Left hindlimb (tissue), 1 donor: Measurements from ENCODE around the gene CAMK2A.
A peak's percentile ranks its signal among the peaks of the same experiment; 100 is the strongest.

Experiments used
- DNase-seq: peaks from one replicate; pipeline ENCODE4 v3.0.0-alpha.2; 2018

CAMK2A gene

DNA sequence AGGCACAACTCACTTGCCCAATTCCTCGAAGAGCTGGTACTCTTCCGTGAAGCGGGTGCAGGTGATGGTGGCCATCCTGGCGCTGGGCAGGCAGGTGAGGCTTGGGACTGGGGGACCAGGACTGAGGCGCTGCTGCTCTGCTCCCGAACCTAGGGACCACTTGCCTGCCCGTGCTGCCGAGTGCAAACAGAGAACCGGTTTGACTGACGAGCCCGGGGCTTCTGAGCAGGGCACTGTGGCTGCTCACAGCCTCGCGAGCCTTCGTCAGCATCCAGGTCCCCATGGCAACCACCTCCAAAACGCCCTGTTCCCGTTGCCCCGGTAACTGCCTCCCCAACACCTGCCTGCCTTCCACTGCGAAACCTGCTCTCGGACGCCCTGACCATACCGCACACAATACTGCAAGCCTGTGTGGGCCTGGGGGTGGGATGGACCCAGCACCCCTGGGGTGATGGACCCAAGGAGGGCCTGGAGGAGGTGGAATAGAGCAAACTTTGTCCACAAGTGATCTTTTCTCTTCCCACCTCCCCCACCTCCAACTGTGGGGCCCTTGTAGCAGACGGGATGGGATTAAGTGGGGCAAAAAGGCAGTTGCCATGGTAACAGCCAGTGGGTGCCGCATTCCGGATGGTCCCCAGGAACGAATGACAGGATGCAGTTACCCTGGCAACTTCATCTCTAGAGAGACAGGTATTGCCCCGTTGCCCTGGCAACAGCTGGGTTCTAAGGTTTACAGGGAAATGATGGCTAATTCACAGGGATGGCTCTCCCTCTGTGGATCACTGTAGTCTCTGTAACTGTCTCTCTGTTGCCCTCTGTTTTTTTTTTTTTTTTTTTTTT is at the start of gene CAMK2A:
CAMK2A (minus strand) TSS at position 223 of the 840 bp plus-strand sequence; CDS start at position 75, 148 bp downstream.
- no peak for DNase-seq

DNA sequence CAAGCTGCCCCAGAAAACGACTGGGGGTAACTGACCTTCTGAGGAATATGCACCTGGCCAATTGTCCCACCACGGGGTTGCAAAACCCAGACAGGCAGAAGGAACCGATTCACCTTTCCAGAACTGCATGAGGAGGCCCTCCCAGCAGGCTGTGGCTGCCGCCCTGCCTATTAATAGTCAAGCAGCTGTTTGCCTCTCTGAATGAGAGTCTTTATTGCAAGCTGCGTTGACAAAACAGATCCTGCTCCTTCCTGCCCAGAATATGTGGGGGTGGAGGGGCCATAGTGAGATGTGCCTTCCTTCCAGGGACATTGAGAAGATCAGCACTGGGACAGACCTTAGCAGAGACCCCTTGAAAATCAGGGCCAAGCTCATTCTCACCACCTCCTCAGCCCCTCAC is 49.6 kb upstream of the CAMK2A start:
- DNase-seq = peak; percentile 44

DNA sequence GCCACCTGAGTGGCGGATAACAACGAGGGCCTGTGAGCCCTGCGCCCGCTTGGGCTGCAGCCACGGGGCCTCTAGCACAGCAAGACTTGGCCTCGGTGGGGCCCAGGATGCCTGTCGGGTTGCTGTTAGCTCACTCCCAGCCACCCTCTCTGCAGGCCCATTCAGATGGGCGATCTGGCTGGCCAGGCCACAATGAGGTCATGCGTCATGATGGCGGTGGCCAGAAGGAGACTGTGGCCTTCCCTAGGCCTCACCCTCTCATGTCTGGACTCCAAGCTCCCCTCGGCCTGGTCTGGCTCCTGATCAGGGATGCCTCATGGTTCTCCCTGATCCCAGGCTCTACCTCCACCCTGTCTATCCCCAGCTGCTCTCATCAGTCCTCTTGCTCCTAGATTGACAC is 49.0 kb upstream of the CAMK2A start:
- DNase-seq = peak; percentile 31

DNA sequence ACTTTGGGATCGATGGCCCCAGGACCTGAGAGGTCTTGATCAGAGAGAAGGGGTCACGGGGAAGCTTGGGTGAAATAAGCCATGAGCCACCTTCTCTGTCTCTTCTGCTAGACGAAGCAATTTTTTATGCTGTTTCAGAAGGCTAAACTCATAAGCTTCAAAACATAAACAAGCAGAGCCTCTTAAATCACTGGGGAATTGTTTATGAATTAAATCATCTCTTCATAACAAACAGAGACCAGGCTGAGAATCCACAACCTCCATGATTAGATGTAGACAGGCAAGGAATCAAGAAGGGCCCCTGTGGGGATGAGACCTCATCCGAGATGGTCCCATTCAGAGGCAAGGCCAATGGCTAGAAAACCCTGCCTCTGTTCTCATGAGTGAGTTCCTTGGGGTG is 46.2 kb upstream of the CAMK2A start:
- no peak for DNase-seq

DNA sequence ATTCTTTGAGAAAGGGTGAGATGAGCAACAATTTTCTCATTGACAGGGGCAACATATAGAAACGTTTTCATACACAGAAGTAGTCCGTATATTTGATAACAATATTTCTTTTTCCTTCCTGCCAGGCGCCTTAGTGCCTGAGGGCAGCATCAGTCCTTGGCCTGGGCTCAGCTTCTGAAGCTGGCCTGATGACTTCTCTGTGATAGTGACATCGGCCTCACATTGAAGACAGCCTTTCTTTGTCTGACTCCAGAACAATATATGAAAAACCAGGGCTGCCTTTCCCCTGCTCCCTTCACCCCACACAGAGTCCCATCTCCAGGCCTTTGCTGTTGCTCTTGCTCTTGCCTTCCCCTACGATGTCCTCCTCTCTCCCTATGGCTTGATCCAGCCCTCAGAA is 43.8 kb upstream of the CAMK2A start:
- no peak for DNase-seq

DNA sequence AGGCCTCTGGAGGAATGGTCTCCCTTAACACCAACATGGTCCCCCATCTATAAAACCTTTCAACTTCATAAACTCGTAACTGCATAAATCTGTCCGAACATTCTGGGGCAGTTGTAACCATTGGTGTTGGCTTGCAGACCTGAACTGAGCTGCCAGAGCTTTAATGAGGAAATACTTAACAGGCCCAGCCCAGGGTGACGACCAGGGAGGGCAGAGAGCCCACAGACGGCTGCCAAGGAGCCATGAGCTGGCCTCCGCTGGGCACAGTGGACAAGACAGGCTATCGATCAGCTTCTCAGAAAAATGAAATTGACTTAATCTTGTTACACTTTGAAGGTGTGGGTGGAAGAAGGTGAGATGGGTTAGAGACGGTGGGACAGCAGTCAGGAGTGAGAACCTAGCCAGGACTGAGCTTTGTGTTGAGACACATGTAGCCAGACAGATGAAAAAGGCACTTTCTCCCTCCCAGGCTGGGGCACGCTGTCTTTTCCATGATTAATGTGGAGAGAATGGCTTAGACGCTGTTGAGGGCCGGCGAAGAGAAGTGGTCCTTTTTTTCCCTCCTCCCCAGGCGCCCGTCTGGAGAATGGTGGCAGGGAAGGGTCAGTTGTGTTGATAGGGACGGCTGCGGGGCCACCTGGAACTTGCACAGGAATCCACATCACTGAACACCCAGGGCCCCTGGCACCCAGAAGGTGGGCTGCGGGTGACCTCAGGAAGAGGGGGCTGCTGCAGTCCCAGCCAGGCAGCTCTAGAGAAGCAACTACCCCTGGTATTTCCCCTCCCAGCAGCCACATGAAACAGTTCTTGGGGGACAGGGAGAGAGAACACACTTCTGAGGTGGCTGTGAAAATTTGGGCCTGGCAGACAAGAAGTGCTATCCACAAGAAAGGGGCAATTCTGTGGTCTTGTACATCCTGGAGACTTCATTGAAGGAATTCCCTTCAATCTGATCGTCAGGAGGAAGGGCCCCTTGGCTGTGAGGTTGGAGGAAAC is 40.6 kb upstream of the CAMK2A start:
- DNase-seq = peak; percentile 44

DNA sequence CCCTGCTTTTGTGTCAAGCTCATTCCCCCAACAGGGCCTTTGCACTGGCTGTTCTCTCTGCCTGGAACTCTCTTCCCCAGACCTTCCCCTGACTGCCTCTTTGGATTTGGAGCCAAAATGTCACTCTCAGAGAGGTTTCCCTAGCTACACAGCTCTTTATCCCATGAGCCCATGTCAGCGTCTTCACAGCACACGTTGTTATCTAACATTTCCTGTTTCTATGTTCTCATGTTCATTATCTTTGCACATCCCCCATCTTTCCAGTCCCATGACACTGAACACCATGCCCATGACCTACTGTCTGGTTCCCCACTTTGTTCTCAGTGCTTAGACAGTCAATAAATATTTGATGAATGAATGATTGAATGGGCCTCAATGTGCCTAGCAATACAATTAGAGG is 39.5 kb upstream of the CAMK2A start:
- DNase-seq = no peak

DNA sequence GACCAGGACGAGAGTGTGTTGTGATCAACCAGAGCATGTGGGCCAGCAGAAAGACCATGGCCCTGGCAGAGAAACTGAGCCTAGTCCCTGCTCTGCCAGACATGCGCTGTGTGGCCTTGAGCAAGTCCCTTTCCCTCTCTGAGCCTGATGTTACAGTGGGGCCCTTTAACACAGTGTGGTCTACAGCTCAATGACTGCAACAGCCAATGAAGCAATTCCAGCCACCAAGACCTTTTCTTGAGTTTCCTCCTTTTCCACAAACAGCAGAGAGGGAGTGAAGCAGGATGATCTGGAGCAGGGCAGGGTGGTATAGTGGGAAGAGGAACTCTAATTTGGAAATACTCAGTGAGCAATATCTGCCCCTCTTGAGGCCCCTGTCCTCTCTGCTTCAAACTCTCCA is 38.9 kb upstream of the CAMK2A start:
- no peak for DNase-seq

DNA sequence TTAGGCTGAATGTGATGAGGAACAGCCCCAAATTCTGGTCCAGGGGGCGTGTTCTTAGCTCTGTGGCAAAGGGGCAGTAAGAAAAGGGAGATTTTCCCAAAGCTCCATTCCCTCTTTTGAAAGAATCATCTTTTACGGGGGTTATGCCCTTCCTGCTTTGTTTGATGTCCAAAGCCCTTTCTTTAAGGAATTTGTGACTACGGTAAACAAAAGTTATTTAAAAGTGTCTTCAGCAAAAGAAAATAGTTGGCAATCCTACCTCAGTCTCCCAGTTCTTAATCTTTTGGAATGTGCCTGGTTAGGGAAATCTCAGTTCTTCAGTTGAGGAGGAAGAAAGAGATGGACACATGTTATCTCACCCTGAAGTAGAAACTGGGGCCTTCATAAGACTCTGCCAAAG is 37.6 kb upstream of the CAMK2A start:
- no peak for DNase-seq

DNA sequence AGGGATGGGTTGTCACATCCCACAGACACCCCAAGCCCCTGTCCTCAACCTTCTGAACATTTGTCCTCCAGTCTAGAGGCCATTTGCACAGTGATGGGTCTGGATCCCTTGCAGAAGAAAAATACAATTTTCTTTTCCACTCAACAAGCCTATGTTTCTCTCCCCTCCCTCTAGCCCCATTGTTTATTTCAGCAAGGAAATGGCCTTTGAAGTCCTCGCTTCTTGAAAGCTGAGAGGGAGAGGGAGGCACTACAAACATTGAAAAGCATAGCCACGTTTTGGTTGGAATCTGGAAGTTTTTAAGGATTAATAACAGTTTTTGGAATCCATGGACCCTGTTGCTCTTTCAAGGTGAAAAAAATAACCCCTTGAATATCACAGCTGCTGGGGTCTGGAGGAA is 37.1 kb upstream of the CAMK2A start:
- DNase-seq = no peak

DNA sequence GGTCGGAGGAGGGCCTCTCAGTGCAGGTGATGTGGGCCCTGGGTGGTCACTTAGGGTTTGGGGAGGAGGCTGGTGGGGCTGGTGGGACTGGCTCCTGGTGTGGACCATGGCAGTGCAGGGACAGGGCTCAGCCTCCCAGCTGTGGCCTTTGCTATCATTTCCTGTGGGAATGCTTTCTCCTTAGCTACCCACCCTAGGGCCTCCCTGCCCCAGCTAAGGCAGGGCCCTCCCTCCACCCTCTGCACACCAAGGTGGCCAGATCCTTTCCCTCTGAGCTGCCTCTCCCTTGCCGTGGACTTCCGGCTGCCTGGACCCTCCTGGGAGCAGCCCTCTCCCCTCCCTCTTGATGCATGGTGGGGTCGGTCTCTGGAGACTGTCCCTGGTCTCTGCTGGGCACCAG is 35.9 kb upstream of the CAMK2A start:
- DNase-seq = peak; percentile 10

DNA sequence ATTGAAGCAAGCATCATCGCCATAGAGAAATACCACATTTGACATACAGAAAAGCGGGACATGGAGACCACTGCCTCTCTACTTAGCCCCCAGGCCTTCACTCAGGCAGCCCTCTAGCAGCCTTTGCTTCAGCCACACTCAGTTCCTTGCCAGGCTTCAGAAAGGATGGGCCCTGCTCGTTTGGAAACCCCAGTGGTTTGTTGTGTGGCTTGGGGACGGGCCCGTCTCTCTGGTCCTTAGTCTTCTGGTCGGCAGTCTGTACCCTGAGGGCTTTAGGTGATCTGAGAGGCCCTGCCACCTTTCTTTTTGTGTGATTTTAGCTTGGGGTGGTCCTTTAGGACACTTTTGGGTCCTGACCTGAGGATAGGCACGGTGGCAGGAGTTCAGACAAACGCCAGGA is 34.2 kb upstream of the CAMK2A start:
- DNase-seq = no peak

DNA sequence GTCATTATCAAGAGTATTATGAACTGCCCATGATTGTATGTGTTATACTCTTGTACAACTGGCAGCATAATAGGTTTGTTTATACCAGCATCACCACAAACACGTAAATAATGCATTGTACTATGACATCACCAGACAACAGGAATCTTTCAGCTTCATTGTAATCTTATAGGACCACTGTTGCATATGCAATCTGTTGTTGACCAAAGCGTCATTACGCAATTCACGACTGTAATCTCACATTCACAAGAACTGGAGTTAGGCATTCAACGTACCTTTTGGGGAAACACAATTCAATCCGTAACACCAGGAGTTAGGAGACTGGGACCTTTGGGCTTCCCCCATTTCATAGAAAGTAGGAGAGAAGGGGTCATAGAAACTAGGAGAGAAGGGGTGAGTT is 33.5 kb upstream of the CAMK2A start:
- no peak for DNase-seq

DNA sequence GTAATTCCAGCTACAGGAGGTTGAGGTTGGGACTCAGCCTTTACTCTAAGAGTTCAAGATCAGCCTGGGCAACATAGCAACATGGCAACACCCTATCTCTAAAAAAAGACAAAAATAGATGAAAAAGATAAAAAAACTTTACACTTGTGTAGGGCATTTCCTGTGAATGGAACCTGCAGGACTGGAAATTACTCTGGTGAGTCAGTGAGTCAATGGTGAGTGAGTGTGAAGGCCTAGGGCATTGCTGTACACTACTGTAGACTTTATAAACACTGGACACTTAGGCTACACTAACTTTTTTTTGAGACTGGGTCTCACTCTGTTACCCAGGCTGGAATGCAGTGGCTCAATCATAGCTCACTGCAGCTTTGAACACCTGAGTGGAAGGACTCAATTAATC is 32.6 kb upstream of the CAMK2A start:
- DNase-seq = no peak

DNA sequence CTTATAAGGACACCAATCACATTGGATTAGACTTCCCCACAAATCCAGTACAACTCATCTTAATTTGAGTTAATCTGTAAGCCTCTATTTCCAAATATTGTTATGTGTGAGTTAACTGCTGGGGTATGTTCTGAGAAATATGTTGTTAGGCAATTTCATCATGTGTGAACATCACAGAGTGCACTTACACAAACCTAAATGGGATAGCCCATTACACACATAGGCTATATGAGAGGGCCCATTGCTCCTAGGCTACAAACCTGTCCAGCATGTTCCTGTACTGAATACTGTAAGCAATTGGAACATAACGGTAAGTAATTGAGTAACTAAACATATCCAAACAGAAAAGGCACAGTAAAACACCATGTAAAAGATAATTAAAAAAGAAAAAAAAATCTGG is 32.2 kb upstream of the CAMK2A start:
- no peak for DNase-seq

DNA sequence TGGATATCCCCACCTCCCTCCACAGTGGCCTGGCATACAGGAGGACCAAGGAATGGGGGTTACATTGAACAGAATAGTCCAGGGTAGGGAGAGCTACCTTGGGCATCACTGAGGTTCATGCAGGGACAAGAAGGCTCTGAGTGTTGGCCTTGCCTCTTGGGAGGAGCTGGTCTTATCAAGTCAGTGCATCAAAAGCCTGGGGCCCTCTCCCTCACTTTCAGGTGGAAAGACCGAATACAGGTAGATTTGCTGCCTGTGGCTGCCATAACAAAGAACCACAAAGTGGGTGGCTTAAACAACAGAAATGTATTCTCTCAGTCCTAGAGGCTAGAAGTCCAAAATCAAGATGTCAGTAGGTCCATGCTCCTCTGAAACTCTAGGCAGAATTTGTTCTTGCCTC is 31.6 kb upstream of the CAMK2A start:
- DNase-seq = no peak

DNA sequence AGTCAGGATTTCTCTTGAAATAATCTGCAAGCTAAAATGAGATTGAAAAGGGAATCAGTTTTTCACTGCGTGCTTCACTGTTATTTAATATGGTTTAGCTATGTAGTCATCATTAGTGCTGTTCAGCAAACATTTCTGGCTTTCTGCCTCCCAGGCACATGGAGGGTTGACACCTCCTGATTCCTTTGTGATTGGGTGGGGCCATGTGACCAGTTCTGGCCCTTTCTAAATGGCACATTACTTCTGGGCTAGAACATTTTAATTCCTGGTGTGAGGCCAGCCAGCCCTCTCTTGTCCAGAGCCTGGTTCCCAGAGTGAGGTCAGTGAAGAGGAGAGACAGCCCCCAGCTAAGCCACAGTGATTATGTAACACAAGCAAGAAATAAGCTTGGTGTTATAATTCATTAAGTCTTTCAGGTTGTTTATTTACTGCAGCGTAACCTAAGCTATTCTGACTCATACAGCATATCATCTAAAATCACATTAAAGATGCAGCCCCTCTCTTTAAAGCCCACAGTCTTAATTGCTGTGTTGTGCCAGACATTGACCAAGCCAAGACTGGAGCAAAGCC is 30.6 kb upstream of the CAMK2A start:
- DNase-seq = peak; percentile 48

DNA sequence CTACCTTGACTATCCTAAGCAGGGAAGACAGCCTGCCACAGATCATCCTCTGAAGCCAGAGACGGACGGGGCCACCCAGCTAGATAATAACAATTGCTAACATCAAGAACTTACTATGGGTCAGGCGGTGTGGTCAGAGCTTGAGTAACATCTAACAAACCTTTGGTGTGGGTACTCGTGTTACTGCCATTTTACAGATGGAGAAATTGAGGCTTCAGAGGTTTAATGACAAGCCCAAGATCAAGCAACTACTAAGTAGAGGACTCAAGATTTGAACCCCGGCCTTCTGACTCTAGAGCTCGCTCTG is 29.9 kb upstream of the CAMK2A start:
- no peak for DNase-seq

DNA sequence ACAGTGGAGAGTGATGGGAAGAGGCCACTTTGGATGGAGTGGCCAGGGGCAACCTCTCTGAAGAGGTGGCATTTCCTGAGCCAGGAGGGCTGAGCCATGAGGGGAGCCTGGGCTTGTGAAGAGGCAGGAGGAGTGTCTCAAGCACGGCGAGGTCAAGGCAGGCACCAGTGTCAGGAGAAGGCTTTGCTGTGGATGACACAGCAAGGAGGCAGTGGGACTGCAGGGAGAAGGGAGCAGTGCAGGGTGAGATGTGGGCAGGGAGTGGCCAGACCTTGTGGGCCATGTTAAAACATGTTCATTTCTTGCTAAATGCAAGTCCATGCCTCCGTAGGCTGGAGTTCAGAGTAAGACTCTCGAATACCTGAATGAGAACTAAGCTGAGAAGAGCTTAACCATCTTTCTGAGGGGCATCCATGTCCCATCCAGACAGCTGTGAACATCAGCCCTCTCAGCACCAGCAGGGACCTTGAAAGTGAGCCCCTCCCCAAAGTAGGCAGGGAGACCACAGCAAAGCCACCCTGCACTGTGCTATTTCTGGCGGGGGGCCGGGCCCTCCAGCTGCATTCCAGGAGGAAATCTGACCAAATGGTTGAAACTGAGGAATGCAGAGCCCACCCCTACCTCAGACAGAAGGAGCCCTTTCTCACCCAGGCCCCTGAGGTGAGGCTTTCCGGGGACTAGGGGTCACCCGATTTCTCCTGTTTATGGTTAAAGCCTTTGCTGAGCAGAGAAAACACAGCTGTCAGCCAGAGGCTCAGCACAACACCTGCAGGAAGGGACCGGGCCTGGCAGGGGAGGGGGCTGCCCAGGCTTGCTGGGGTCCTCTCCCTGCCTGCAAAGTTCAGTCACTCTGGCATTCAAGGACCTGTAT is 29.3 kb upstream of the CAMK2A start:
- no peak for DNase-seq

DNA sequence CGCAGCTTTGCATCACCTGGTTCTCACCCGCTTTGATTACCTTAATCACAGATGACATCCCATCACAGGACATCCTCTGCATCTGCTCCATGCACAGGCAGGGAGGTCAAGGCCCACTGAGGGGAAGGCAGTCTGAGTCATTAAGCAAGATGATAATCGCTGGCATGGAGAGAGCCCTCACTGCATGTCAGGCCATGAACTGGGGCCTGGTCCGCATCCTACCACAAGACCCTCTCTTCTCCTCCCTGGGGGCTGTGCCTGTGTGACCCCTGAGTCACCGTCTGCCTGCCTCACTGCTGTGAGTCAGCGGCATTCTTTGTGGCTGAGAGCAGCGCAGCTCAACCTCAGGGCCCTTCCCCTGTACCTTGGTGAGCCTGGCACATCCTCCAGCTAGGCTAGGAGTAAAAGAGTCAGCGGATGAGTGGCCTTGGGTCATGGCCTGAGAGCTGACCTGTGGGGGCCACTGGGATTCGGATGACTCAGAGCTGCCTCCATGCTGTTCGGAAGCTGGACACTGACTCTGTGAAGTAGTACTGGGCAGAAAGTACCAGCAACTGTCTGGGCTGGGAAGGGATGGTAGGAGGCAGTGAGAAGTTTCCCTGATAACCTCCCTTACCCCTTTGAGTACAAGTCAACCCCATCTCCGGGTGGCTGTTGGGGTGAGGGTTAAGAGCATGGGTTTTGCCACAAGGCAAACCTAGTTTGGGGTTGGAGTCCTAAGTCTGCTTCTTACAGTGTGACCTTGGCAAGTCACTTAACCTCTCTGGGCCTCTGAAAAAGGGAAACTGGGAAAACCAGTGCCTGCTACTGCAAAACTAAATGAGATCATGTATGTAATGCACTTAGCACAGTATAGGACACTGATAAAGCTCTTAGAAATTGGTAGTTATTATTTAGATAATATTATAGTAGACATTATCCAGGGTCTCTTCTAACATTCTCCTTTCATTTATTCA is 27.8 kb upstream of the CAMK2A start:
- DNase-seq = no peak

DNA sequence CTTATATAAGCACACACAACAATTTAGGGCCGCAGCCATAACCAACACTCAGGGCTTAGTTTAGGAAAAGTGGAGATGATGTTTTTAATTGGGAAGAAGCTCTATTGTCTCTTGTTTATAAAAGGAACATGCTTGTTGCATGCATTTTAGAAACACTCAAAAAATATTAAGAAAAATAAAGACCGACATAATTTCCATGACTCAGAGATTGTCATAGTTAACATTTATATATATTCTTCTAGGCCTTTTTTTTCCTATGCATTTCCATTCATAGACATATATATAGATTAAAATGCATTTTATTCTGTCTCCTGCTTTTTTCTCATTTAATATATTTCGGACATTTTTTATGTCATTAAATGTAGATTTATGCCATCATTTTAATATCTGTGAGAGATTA is 26.7 kb upstream of the CAMK2A start:
- DNase-seq = no peak

DNA sequence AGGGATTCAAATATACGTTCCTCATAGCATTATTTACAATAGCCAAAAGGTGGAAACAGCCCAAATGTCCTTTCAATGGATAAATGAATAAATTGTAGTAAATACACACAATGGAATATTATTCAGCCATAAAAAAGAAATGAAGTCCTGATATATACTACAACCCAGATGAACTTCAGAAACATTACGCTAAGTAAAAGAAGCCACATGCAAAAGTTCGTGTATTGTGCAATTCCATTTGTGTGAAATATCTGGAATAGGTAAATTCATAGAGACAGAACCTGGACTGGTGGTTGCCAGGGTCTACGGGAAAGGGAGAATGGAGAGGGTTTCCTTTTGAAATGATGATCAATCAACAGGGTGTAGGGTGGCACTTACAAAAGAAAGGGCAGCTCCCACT is 25.7 kb upstream of the CAMK2A start:
- DNase-seq = no peak
